GM23338 (cell line): Measurements from ENCODE around the gene ARL15.

ENCODE experiments used
- CTCF ChIP-seq, 2 experiments: fragments of 200-600 bp in 1 of 2; sonication (generic) in 1 of 2; conservative IDR thresholded peaks; 2 replicates each; pipeline versions ENCODE4 v1.5.1 to v1.6.1; 2016 to 2017; ENCODE audit warnings: antibody characterized with exemption in 2 of 2, low read depth in 2 of 2, mild to moderate bottlenecking in 2 of 2, moderate library complexity in 1 of 2
- EZH2 ChIP-seq: fragments of 200-600 bp; sonication (generic); IDR thresholded peaks from one replicate; pipeline ENCODE4 v1.8.0; 2017; ENCODE audit warnings: antibody characterized with exemption, mild to moderate bottlenecking, low read depth; ENCODE audit not compliant: unreplicated experiment
- EZH2phosphoT487 ChIP-seq: fragments of 200-600 bp; sonication (generic); IDR thresholded peaks from one replicate; pipeline ENCODE4 v1.8.1; 2018; ENCODE audit warnings: antibody characterized with exemption; ENCODE audit not compliant: unreplicated experiment
- REST ChIP-seq: IDR thresholded peaks from one replicate; pipeline ENCODE4 v1.6.1; 2018; ENCODE audit warnings: antibody characterized with exemption; ENCODE audit not compliant: unreplicated experiment
- ZNF114 ChIP-seq: fragments of 250-450 bp; sonication (Bioruptor Pico); IDR thresholded peaks from 2 replicates; pipeline ENCODE4 v1.5.0; 2020; ENCODE audit warnings: mild to moderate bottlenecking, moderate library complexity
- ZNF331 ChIP-seq: fragments of 250-450 bp; sonication (Bioruptor Pico); IDR thresholded peaks from 2 replicates; pipeline ENCODE4 v1.5.0; 2020; ENCODE audit warnings: low read depth, mild to moderate bottlenecking, moderate library complexity

GRCh38 chr5:54007827-54008777 is 302.3 kb downstream of the ARL15 start:
- no peak for TF ChIP-seq CTCF (conservative IDR thresholded peaks at IDR 0.05; ENCODE audit: low read depth in 2 of 2)
- TF ChIP-seq EZH2phosphoT487: no peak
- no peak for TF ChIP-seq REST
- TF ChIP-seq EZH2: no peak
- no peak for TF ChIP-seq ZNF331 (CRISPR knock-in tag)
- no peak for TF ChIP-seq ZNF114 (CRISPR knock-in tag)
